Middle frontal gyrus (tissue), 1 donor: Measurements from ENCODE around the gene SSH3.
"Not testable (repeated sequence)": the region's sequence is repeated elsewhere in the genome, so short reads cannot be mapped to it uniquely, and the experiment has no call there.

Experiments
- DNase-seq: peaks from one replicate; pipeline ENCODE4 v3.0.0-alpha.2; 2015; ENCODE audit warnings: low spot score; ENCODE audit errors: extremely low spot score

The SSH3 gene

DNA sequence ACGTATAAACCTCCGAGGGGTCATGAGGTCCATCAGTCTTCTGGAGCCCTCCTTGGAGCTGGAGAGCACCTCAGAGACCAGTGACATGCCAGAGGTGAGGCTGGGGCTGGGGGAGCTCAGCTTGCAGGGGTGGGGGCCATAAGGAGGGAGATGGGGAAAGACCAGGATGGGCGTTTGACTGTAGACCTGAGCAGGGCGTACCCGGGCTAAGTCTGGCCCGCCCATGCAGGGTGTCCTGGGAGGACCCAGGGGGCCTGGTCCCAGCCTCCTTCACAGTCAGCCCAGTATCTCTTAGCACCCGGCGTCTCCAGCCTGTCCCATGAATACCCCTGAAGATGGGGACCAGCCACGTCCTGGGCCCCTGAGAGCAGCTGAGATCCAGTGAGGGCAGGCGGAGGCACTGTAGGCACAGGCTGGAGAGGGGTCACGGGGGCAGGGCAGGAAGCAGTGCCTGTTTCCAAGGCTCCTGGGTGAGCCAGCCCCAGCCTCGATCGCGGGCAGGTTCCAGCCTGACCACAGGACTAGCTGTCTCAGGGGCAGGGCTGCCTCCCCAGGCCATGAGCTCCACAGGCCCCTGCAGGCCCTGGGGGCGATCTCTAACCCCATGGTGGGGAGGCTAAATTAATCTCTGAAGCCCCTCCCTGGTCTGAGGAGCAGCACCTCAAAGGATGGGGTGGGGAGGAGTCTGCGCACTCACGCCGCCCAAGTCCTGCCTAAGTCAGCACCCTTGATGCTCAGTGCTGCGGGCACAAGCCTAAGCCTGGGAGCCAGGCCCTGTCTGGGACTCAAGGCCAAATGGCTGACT is 7.1 kb downstream of the SSH3 start:
- no peak for DNase-seq

- DNase-seq, result no peak
These were observed 7.8 kb downstream of the SSH3 start for GRCh38 chr11:67311051-67311555.

DNA sequence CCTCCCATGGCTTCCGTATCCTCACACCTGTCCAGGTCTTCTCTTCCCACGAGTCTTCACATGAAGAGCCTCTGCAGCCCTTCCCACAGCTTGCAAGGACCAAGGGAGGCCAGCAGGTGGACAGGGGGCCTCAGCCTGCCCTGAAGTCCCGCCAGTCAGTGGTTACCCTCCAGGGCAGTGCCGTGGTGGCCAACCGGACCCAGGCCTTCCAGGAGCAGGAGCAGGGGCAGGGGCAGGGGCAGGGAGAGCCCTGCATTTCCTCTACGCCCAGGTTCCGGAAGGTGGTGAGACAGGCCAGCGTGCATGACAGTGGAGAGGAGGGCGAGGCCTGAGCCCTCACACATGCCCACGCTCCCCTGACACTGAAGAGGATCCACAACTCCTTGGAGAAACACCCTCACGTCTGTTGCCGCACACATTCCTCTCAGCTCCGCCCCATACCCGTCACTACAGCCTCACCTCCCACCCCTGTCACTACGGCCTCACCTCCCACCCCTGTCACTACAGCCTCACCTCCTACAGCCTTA is 8.3 kb downstream of the SSH3 start:
- no peak for DNase-seq

DNA sequence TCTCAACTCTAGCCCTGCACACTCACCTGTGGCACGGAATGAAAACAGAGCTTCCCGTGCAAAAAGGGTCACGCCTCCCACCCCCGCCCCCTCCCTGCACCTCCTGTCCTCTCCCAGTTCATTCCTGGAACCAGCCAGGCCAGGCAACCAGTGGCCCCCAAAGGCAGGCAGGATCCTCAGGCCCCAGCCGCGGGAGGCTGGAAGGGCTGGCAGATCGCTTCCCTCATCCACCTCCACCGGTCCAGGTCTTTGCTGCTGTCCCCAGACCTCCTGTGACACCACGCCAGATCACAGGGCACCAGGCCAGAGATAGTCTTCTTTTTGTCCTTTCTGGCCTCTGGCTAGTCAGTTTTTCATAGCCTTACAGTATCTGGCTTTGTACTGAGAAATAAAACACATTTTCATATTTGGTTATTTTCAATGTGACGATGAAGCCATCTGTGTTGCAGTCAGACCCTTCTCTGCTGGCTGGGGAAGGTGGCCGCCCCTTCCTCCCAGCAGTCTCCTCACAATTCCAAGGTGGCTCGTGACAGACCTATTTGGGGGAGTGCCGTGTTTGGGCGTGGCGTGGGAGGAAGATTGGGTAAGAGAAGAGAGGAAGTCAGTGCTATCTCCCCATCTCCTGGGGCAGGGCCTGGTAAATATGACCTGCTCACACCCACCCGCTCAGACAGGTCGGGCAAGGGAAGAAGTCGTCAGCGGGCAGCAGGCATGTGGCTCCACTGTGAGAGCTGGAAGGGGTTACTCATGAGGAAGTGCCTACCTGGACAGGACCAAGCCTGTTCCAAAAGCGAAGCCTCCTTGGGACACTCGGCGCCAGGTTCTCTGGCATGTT is 9.1 kb downstream of the SSH3 start:
- DNase-seq, result no peak

DNA sequence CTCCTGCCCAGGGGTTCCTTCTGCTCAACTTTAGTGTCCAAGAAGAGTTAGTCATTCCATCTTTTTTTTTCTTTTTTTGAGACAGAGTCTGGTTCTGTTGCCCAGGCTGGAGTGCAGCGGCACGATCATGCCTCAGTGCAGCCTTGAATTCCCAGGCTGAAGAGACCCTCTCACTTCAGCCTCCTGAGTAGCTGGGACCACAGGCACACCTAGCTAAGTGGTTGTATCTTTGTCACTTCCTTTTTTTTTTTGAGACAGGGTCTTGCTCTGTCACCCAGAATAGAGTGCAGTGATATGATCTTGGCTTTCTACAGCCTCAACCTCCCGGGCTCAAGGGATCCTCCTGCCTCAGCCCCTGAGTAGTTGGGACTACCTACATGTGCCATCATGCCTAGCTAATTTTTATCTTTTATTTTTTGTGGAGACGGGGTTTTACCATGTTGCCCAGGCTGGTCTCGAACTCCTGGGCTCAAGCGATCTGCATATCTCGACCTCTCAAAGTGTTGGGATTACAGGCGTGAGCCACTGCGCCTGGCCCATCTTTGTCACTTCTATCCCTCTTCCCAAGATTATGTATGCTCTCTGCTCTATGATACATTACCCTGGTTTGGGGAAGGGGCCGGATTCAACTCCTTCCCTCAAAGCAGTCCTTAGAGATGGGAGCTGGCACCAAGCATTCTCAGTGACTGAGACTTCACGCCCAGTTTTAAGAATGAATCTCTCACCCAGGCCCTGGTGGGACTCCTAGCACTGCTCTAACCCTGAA is 10.0 kb downstream of the SSH3 start:
- DNase-seq, result no peak

DNA sequence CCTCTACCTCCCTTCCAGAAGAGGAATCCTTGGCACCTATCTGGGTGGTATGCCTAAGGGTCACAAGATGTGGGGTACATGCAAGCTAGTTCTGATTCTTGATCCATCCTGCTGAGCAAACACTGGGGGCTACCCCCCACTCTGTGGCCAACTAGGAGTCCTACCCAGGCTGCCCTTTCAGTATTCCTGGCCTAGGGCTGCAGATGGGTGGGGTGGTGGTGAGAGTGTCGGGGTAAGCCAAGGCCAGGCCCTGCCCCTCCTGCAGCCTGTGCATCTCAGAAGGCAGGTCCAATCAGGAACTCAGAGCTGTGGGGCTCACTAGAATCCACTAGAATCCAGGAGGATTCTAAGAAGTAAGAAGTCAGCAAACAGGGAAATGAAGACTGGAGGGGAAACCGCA is 10.9 kb downstream of the SSH3 start:
- DNase-seq, result no peak

- no peak for DNase-seq
These were observed 12.1 kb downstream of the SSH3 start for GRCh38 chr11:67315325-67315909.

GRCh38 chr11:67316882-67317204 is 13.5 kb downstream of the SSH3 start:
- DNase-seq, result no peak

- peak; percentile 98 for DNase-seq
These were observed 14.0 kb downstream of the SSH3 start for GRCh38 chr11:67317205-67317887.

DNA sequence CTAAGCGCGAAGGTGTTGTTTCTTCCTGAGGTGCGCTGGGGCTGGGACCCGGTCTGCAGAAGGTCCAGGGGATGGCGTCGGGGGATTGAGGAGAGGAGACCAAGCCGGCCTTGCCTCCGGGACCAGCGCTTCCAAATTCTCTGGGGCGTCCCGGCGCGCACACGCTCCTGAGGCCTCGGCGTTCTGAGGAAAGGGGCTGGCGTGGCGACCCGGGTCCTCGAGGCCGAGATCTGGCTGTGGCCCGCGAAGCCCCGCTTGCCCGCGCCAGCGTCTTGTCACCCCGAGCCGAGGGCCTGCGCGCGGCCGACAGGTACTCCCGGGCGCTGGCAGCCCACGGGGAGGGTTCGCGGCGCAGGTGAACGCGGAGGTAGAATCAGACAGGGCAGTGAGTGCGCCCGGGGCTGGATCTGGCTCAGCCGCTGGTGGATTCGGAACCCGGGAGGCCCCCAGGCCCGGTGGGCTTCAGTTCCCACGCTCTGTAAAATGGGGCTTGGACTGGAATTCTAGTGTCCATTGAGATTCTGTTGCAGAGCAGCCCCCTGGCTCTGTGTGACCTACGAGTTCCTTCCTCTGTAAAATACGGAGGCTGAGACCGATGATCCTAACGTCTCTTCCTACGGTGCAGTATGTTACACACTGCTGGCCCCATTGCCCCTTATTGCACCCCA is 14.7 kb downstream of the SSH3 start:
- no peak for DNase-seq

DNA sequence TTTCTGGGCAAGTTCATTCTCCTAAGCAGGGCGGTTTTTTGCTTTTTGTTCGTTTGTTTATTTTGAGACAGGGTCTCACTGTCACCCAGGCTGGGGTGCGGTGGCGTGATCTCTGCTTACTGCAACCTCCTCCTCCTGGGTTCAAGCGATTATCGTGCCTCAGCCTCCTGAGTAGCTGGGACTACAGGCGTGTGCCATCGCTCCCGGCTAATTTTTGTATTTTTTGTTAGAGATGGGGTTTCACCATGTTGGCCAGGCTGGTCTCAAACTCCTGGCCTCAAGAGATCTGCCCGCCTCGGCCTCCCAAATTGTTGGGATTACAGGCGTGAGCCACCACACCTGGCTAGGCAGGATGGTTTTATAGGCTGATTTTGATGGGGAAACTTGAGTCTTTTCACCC is 15.5 kb downstream of the SSH3 start:
- not testable (repeated sequence) for DNase-seq

DNA sequence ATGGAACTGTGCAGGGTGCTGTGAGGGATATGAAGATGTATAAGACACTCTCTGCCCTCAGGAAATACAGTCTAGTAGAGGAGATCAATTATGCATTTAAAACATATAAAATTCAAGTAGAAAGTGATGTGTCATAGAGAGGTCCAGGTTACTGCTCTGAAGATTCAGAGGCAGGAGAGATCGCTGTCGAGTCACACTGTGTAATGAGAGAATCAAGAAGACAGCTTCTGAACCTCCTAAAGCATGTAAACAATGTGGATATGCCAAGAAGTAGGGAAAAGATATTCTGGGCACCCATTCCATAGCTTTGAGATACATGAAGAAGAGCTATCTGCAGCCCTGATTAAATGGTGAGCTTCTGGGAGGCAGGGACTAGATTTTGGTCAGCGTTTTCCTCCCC is 16.7 kb downstream of the SSH3 start:
- no peak for DNase-seq

GRCh38 chr11:67320691-67321090 is 17.4 kb downstream of the SSH3 start:
- DNase-seq, result no peak

DNA sequence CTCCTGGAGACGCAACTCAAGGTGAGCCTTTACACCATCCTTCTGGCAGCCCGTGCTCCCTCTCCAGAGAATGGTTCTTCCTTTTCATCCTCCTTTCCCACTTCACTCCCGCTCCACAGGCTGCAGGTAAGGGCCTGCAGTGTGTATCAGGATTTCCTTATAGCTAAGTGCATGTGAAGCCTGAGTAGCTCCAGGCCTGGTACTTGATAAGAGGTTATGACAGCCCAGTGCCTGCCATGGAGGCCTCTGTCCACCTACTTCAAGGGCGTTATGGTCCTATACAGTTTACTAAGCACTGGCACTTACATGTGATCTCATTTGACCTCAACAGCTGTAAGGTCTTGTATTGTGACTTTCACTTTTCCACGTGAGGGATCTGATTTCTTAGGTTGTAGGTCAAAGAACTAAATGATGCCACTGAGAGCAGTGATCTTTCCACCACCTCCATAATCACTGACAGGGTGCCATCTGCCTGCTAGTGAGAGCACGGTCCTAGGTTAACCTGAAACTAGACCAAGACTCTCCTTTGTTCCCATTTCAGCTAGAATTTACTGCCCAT is 18.1 kb downstream of the SSH3 start:
- no peak for DNase-seq

GRCh38 chr11:67322049-67322448 is 18.7 kb downstream of the SSH3 start:
- DNase-seq, result no peak

- DNase-seq, result no peak
These were observed 20.2 kb downstream of the SSH3 start for GRCh38 chr11:67323526-67323925.

GRCh38 chr11:67332081-67332691 is 28.9 kb downstream of the SSH3 start:
- DNase-seq, result no peak

DNA sequence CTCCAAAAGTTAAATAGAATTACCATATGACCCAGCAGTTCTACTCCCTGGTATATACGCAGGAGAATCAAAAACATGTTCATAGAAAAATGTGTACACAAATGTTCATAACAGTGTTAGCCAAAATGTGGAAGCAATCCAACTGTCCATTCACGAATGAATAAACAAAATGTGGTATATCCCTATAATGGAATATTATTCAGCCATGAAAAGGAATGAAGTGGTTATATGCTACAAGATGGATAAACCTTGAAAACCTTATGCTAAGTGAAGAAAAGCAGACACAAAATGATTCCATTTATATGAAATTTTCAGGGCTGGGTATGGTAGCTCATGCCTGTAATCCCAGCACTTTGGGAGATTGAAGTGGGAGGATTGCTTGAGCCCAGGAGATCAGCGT is 33.9 kb downstream of the SSH3 start:
- no peak for DNase-seq

DNA sequence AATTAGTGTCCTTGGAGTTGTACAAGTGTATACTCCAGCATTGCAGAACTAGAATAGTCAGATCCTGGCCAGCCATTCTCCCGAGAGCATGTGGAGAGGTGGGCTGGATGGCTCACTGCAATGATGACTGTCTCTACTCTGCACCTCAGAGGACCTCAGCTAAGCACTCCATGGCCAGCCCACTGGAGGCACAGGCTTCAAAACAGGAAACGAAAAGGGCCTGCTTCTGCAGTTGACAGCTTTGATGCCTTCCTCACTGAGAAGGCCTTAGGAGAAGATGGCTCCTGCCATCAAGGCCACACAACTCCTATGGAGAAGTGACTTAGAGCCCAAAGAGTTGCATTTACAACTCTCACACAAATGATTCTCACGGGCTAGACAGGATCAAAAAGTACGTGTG is 40.9 kb downstream of the SSH3 start:
- DNase-seq, result no peak
